ENCODE measurements around the gene DDX43. TPM values are rescaled to one million over a fixed set of nuclear protein-coding genes. Genes with fewer than 3 reads are reported as not detected.

DDX43 gene
- polyA plus RNA-seq, 1 of the 3 experiments (the other 2 are of a cell fraction) = not detected

- H3K27me3 ChIP-seq (ENCODE audit: insufficient read depth) = no peaks in the 10 kb centered on the region
- POLR2A ChIA-PET = no interaction called here
- no peak overlapping the region for H3K4me3 ChIP-seq (ENCODE audit: low read depth in 2 of 2, low read length in 1 of 2)
- no peak for TF ChIP-seq FOXJ3 (CRISPR knock-in tag; IDR thresholded peaks at IDR 0.05)
- TF ChIP-seq PBX3 (IDR thresholded peaks at IDR 0.05) = no peak
- TF ChIP-seq JUND (IDR thresholded peaks at IDR 0.05) = no peak
- no peaks in the 10 kb centered on the region for H3K9me2 ChIP-seq
- H3K36me3 ChIP-seq (replicated peaks in 1 of 2; ENCODE audit: control insufficient read depth in 1 of 2, insufficient read depth in 2 of 2, low read length in 1 of 2) = no peaks in the 10 kb centered on the region
- H3K79me2 ChIP-seq (ENCODE audit: insufficient read depth) = no peaks in the 10 kb centered on the region
- DNase-seq = no peak
- H2AFZ ChIP-seq (ENCODE audit: low read depth) = no peak overlapping the region
- H3K9me3 ChIP-seq = no peaks in the 10 kb centered on the region
- H3K4me2 ChIP-seq = no peak overlapping the region
- H4K20me1 ChIP-seq (ENCODE audit: insufficient read depth) = no peaks in the 10 kb centered on the region
- H3K27ac ChIP-seq (ENCODE audit: low read depth in 2 of 2, low read length in 1 of 2) = no peak overlapping the region
- 81% methylated on average over 23 of the region's 33 CpGs for WGBS (ENCODE audit: low lambda C conversion rate)
- H3K9ac ChIP-seq = no peak overlapping the region
- no peaks in the 10 kb centered on the region for H3K4me1 ChIP-seq (ENCODE audit: control insufficient read depth in 1 of 2, insufficient read depth in 2 of 2, low read depth in 1 of 2, low read length in 1 of 2)
- CTCF ChIA-PET = interaction anchor here (0.6 kb wide), 2 partner anchors 22 to 1958 kb away, joined by 3 read pairs; no protein-coding TSS in a partner anchor
- H3F3A ChIP-seq (replicated peaks; ENCODE audit: insufficient read depth) = no peaks in the 10 kb centered on the region
Measured at GRCh38 chr6:73348550-73349204, 46.0 kb upstream of the DDX43 start.

- Histone ChIP-seq H2AFZ (ENCODE audit: low read depth) (no peak overlapping the region), H3K9me3 (no peaks in the 10 kb centered on the region), H3K9me2 (no peaks in the 10 kb centered on the region), H3K9ac (no peak overlapping the region), H3K27me3 (ENCODE audit: insufficient read depth) (0 out of 2 replicates have a peak, but pooled peaks cover under 1% of the 10 kb centered on the region), H4K20me1 (ENCODE audit: insufficient read depth) (no peaks in the 10 kb centered on the region), H3K27ac (ENCODE audit: low read depth in 2 of 2, low read length in 1 of 2) (no peak overlapping the region), H3F3A (replicated peaks; ENCODE audit: insufficient read depth) (no peaks in the 10 kb centered on the region), H3K4me2 (no peak overlapping the region), H3K36me3 (replicated peaks in 1 of 2; ENCODE audit: control insufficient read depth in 1 of 2, insufficient read depth in 2 of 2, low read length in 1 of 2) (no peaks in the 10 kb centered on the region), H3K4me1 (ENCODE audit: control insufficient read depth in 1 of 2, insufficient read depth in 2 of 2, low read depth in 1 of 2, low read length in 1 of 2) (no peaks in the 10 kb centered on the region), H3K4me3 (ENCODE audit: low read depth in 2 of 2, low read length in 1 of 2) (no peak overlapping the region), H3K79me2 (ENCODE audit: insufficient read depth) (no peaks in the 10 kb centered on the region)
- CTCF ChIA-PET = interaction anchor here (0.6 to 1.4 kb wide), 3 partner anchors 23 to 1959 kb away, joined by 3 to 7 read pairs (median 3); no protein-coding TSS in a partner anchor
- POLR2A ChIA-PET = no interaction called here
- 92% methylated on average over 6 of the region's 6 CpGs for whole genome bisulfite sequencing (ENCODE audit: low lambda C conversion rate)
- no peak for DNase-seq
- TF ChIP-seq RCOR1 (IDR thresholded peaks at IDR 0.05; ENCODE audit: low read length) = no peak
- TF ChIP-seq FOXM1 (IDR thresholded peaks at IDR 0.05; ENCODE audit: low read depth) = no peak
- no peak for TF ChIP-seq CTCF (IDR thresholded peaks at IDR 0.05)
- TF ChIP-seq SMC3 (IDR thresholded peaks at IDR 0.05; ENCODE audit: low read depth, low read length) = no peak
- TF ChIP-seq EP300 (IDR thresholded peaks at IDR 0.05; ENCODE audit: borderline replicate concordance in 1 of 2, low read depth in 1 of 2, low read length in 1 of 2) = no peak
- no peak for TF ChIP-seq CHD2 (IDR thresholded peaks at IDR 0.05; ENCODE audit: low read length, partially characterized antibody)
- TF ChIP-seq REST (IDR thresholded peaks at IDR 0.05; ENCODE audit: low read depth, low read length) = no peak
- TF ChIP-seq GABPA (IDR thresholded peaks at IDR 0.05; ENCODE audit: low read depth) = no peak
- no peak for TF ChIP-seq YY1 (IDR thresholded peaks at IDR 0.05; ENCODE audit: low read depth)
- TF ChIP-seq MAX (IDR thresholded peaks at IDR 0.05; ENCODE audit: low read depth) = no peak
- TF ChIP-seq GATA2 (CRISPR knock-in tag; IDR thresholded peaks at IDR 0.05) = no peak
- TF ChIP-seq FOSL2 (IDR thresholded peaks at IDR 0.05; ENCODE audit: borderline replicate concordance, low read depth) = no peak
- TF ChIP-seq, protein P1, sequence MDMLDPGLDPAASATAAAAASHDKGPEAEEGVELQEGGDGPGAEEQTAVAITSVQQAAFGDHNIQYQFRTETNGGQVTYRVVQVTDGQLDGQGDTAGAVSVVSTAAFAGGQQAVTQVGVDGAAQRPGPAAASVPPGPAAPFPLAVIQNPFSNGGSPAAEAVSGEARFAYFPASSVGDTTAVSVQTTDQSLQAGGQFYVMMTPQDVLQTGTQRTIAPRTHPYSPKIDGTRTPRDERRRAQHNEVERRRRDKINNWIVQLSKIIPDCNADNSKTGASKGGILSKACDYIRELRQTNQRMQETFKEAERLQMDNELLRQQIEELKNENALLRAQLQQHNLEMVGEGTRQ (IDR thresholded peaks at IDR 0.05; ENCODE audit: borderline replicate concordance, low read depth, low read length) = no peak
- no peak for TF ChIP-seq MXI1 (IDR thresholded peaks at IDR 0.05; ENCODE audit: low read depth, low read length)
- no peak for TF ChIP-seq FOXJ3 (CRISPR knock-in tag; IDR thresholded peaks at IDR 0.05)
- TF ChIP-seq USF1 (IDR thresholded peaks at IDR 0.05; ENCODE audit: borderline replicate concordance, low read depth) = no peak
- TF ChIP-seq TCF12 (IDR thresholded peaks at IDR 0.05) = no peak
- no peak for TF ChIP-seq MEF2A (IDR thresholded peaks at IDR 0.05; ENCODE audit: borderline replicate concordance, low read depth)
Measured at GRCh38 chr6:73349311-73349710, 45.3 kb upstream of the DDX43 start.
